Activated T-cell treated with anti-CD3 and anti-CD28 coated beads for 4 hours (primary cell): Measurements from ENCODE around the gene KBTBD12.
"Not testable (repeated sequence)": the region's sequence is repeated elsewhere in the genome, so short reads cannot be mapped to it uniquely, and the experiment has no call there.

Source experiments
- DNase-seq: peaks from one replicate; pipeline ENCODE4 v3.0.0-alpha.2; 2020

KBTBD12 gene

GRCh38 chr3:127915115-127915936 is at the start of gene KBTBD12:
KBTBD12 (plus strand) TSS chr3:127915232; CDS start chr3:127923062, 7,830 bp downstream.
- DNase-seq: no peak

GRCh38 chr3:127865941-127866340 is 49.1 kb upstream of the KBTBD12 start:
- no peak for DNase-seq

- no peak for DNase-seq
These were observed 47.6 kb upstream of the KBTBD12 start for GRCh38 chr3:127867412-127867811.

GRCh38 chr3:127867986-127868385 is 47.0 kb upstream of the KBTBD12 start:
- no peak for DNase-seq

- no peak for DNase-seq
These were observed 44.9 kb upstream of the KBTBD12 start for GRCh38 chr3:127870156-127870555.

- not testable (repeated sequence) for DNase-seq
These were observed 40.9 kb upstream of the KBTBD12 start for GRCh38 chr3:127874097-127874496.

- no peak for DNase-seq
These were observed 33.4 kb upstream of the KBTBD12 start for GRCh38 chr3:127881586-127881985.

GRCh38 chr3:127884041-127884440 is 31.0 kb upstream of the KBTBD12 start:
- no peak for DNase-seq

- DNase-seq: no peak
These were observed 28.6 kb upstream of the KBTBD12 start for GRCh38 chr3:127886231-127886955.

- DNase-seq: no peak
These were observed 28.1 kb upstream of the KBTBD12 start for GRCh38 chr3:127886956-127887231.

GRCh38 chr3:127887321-127887720 is 27.7 kb upstream of the KBTBD12 start:
- DNase-seq: no peak

- no peak for DNase-seq
These were observed 26.9 kb upstream of the KBTBD12 start for GRCh38 chr3:127888156-127888555.

- no peak for DNase-seq
These were observed 26.4 kb upstream of the KBTBD12 start for GRCh38 chr3:127888564-127889107.

- DNase-seq: no peak
These were observed 25.6 kb upstream of the KBTBD12 start for GRCh38 chr3:127889461-127889863.

GRCh38 chr3:127889976-127890650 is 24.9 kb upstream of the KBTBD12 start:
- DNase-seq: no peak

GRCh38 chr3:127890651-127891290 is 24.3 kb upstream of the KBTBD12 start:
- DNase-seq: not testable (repeated sequence)

- DNase-seq: no peak
These were observed 20.6 kb upstream of the KBTBD12 start for GRCh38 chr3:127894481-127894880.

- DNase-seq: no peak
These were observed 15.8 kb upstream of the KBTBD12 start for GRCh38 chr3:127899200-127899599.

GRCh38 chr3:127899766-127900165 is 15.3 kb upstream of the KBTBD12 start:
- DNase-seq: no peak

- DNase-seq: no peak
These were observed 14.5 kb upstream of the KBTBD12 start for GRCh38 chr3:127900536-127900935.

- DNase-seq: no peak
These were observed 12.5 kb upstream of the KBTBD12 start for GRCh38 chr3:127902486-127902885.

GRCh38 chr3:127903611-127904375 is 11.2 kb upstream of the KBTBD12 start:
- no peak for DNase-seq
